ENCODE data around the gene NUDC. TPM values are rescaled to one million over a fixed set of nuclear protein-coding genes. Genes with fewer than 3 reads are reported as not detected.

The NUDC gene
- total RNA-seq, 2 experiments from 2014 or later, result 43.0 to 44.6 TPM

DNA sequence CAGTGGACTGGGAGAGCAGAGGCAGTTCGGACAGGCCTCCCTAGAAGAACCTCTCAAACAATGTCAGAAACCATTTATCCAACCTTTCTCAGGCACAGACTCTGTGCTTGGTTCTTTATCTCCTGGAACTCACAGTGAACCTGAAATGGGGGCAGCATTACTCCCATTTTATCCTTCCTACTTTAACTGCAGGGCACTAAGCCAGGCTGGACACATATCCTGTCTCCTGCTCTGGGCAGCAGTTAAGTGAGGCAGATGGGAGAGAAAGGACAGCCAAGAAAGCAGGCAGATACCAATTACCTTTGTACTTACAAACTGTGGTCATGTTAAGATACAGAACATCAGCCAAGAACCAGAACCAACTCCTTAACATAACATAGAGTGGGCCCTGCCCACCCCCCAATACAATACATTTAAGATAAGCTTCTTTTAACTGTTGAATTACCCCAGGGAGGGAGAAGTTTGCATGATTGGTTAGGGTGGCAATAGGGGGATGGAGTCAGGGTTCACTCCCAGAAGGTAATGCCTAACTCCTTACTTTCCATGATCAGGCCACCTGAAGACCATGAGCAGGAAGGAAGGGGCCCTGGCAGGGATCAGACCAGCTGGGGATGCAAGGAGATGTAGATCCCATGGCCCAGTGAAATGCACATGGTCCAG is 27.9 kb downstream of the NUDC start:
- ChIA-PET CTCF (no interaction called here), POLR2A (no interaction called here)
- no peak overlapping the region for H3K27ac ChIP-seq (ENCODE audit: low read depth in 1 of 2, low read length in 2 of 2)
- no peaks in the 10 kb centered on the region for H3K4me1 ChIP-seq (ENCODE audit: insufficient read depth, low read length)
- peaks cover 25% of the 10 kb centered on the region for H3K36me3 ChIP-seq (ENCODE audit: insufficient read depth, low read length)
- H3K27me3 ChIP-seq (ENCODE audit: control insufficient read depth in 1 of 2, insufficient read depth in 2 of 2, low read length in 2 of 2), result no peaks in the 10 kb centered on the region
- peaks cover 40% of the 10 kb centered on the region for H3K36me3 Mint-ChIP-seq (ENCODE audit: low read depth)
- TF ChIP-seq, protein P1, sequence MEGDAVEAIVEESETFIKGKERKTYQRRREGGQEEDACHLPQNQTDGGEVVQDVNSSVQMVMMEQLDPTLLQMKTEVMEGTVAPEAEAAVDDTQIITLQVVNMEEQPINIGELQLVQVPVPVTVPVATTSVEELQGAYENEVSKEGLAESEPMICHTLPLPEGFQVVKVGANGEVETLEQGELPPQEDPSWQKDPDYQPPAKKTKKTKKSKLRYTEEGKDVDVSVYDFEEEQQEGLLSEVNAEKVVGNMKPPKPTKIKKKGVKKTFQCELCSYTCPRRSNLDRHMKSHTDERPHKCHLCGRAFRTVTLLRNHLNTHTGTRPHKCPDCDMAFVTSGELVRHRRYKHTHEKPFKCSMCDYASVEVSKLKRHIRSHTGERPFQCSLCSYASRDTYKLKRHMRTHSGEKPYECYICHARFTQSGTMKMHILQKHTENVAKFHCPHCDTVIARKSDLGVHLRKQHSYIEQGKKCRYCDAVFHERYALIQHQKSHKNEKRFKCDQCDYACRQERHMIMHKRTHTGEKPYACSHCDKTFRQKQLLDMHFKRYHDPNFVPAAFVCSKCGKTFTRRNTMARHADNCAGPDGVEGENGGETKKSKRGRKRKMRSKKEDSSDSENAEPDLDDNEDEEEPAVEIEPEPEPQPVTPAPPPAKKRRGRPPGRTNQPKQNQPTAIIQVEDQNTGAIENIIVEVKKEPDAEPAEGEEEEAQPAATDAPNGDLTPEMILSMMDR (IDR thresholded peaks at IDR 0.05), result no peak
- H3K27ac Mint-ChIP-seq, result no peak overlapping the region
- H3K9me3 Mint-ChIP-seq, result no peaks in the 10 kb centered on the region
- H3K9me3 ChIP-seq (ENCODE audit: control insufficient read depth in 1 of 2, insufficient read depth in 1 of 2, low read length in 2 of 2), result no peaks in the 10 kb centered on the region
- DNase-seq (no peak), ATAC-seq (ENCODE audit: poor library complexity) (no peak)
- no peak overlapping the region for H3K4me3 Mint-ChIP-seq
- no peaks in the 10 kb centered on the region for H3K27me3 Mint-ChIP-seq
- no peaks in the 10 kb centered on the region for H3K4me1 Mint-ChIP-seq (ENCODE audit: low read depth)
- intact Hi-C loops (cut with DNase I, micrococcal nuclease), result no loop called here
- H3K4me3 ChIP-seq (ENCODE audit: low read length), result no peak overlapping the region

DNA sequence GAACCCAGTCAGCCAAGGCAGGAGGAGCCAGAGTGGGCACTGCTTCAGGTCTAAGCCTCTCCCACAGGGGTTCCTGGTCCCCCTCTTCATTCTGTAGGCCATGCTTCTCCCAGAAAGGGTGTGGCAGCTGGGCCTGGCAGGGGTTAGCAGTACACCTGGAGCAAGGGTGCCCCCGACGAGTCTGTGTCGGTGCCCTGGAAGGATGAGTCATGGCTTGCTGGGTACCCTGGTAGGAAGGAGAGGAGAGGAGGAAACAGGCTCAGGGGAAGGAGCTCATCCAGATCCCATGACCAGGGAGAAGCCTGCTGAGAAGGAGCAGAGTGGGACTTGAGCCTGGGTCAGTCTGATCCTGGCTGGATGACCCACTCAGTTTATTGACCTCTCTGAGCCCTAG is 28.4 kb downstream of the NUDC start:
- intact Hi-C loops (cut with DNase I, micrococcal nuclease), result no loop called here
- no peaks in the 10 kb centered on the region for H3K9me3 ChIP-seq (ENCODE audit: control insufficient read depth in 1 of 2, insufficient read depth in 1 of 2, low read length in 2 of 2)
- Mint-ChIP-seq H3K4me1 (ENCODE audit: low read depth) (no peaks in the 10 kb centered on the region), H3K27ac (no peak overlapping the region), H3K4me3 (no peak overlapping the region), H3K9me3 (no peaks in the 10 kb centered on the region), H3K27me3 (no peaks in the 10 kb centered on the region), H3K36me3 (ENCODE audit: low read depth) (peaks cover 38% of the 10 kb centered on the region)
- ChIA-PET POLR2A (no interaction called here), CTCF (no interaction called here)
- ATAC-seq (ENCODE audit: poor library complexity) (no peak), DNase-seq (no peak)
- no peaks in the 10 kb centered on the region for H3K27me3 ChIP-seq (ENCODE audit: control insufficient read depth in 1 of 2, insufficient read depth in 2 of 2, low read length in 2 of 2)
- H3K36me3 ChIP-seq (ENCODE audit: insufficient read depth, low read length), result peaks cover 23% of the 10 kb centered on the region
- H3K27ac ChIP-seq (ENCODE audit: low read depth in 1 of 2, low read length in 2 of 2), result no peak overlapping the region
- no peaks in the 10 kb centered on the region for H3K4me1 ChIP-seq (ENCODE audit: insufficient read depth, low read length)
- H3K4me3 ChIP-seq (ENCODE audit: low read length), result no peak overlapping the region
- TF ChIP-seq, protein P1 (IDR thresholded peaks at IDR 0.05), result no peak

DNA sequence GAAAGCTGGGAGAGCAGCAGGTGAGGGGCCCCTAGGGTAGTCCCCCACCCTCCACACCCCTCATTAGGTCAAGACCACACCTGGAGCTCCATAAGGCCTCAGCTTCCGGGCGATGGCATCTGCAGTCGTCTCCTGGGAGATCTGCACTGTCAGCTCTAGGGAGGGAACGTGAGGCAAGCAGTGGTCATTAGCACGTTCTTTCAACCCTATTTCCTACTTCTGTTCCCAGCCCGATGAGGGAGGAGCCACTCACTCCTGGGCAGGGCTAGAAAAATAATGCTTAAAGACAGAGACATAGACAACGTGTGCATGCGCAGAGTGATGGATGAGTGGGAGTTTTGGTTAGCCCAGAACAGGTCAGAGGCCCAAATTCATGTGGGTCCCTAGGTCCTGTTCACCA is 29.1 kb downstream of the NUDC start:
- Histone ChIP-seq H3K36me3 (ENCODE audit: insufficient read depth, low read length) (peaks cover 17% of the 10 kb centered on the region), H3K4me1 (ENCODE audit: insufficient read depth, low read length) (no peaks in the 10 kb centered on the region), H3K4me3 (ENCODE audit: low read length) (no peak overlapping the region), H3K27ac (ENCODE audit: low read depth in 1 of 2, low read length in 2 of 2) (no peak overlapping the region), H3K27me3 (ENCODE audit: control insufficient read depth in 1 of 2, insufficient read depth in 2 of 2, low read length in 2 of 2) (no peaks in the 10 kb centered on the region), H3K9me3 (ENCODE audit: control insufficient read depth in 1 of 2, insufficient read depth in 1 of 2, low read length in 2 of 2) (no peaks in the 10 kb centered on the region)
- TF ChIP-seq, protein P1 (IDR thresholded peaks at IDR 0.05), result no peak
- CTCF ChIA-PET, result no interaction called here
- Mint-ChIP-seq H3K4me3 (no peak overlapping the region), H3K27ac (no peak overlapping the region), H3K27me3 (no peaks in the 10 kb centered on the region), H3K9me3 (no peaks in the 10 kb centered on the region), H3K36me3 (ENCODE audit: low read depth) (peaks cover 31% of the 10 kb centered on the region), H3K4me1 (ENCODE audit: low read depth) (no peaks in the 10 kb centered on the region)
- intact Hi-C loops (cut with DNase I, micrococcal nuclease), result no loop called here
- DNase-seq (no peak), ATAC-seq (ENCODE audit: poor library complexity) (no peak)
- POLR2A ChIA-PET, result no interaction called here
